WTC11 (cell line): ENCODE results near the gene TNS4. TPM values are rescaled to one million over a fixed set of nuclear protein-coding genes. Genes with fewer than 3 reads are reported as not detected.

Source experiments
- ATAC-seq: fragments of 200-7000 bp; cut with Tn5 transposase; 2 replicates; pipeline ENCODE4 v1.10.0; 2021; ENCODE audit warnings: mild to moderate bottlenecking, moderate library complexity
- CTCF ChIA-PET: fragments of 300-600 bp; sonication (Branson Sonifier 250); formaldehyde crosslinking; loops from one replicate; lab custom pipeline; 2021; ENCODE audit warnings: antibody characterized with exemption; lab: Charles Lee
- POLR2A ChIA-PET: fragments of 350-600 bp; sonication (Branson Sonifier 250); formaldehyde crosslinking; loops from one replicate; lab custom pipeline; 2021; ENCODE audit warnings: antibody characterized with exemption; lab: Charles Lee
- DNase-seq: peaks from one replicate; pipeline ENCODE4 v3.0.0; 2021; ENCODE audit warnings: low spot score
- H3K27ac Mint-ChIP-seq: 2 replicates; pipeline ENCODE4 v1.8.0; 2021; ENCODE audit warnings: mixed read lengths
- H3K27me3 Mint-ChIP-seq: 2 replicates; pipeline ENCODE4 v1.8.0; 2021; ENCODE audit warnings: low read depth, mild to moderate bottlenecking, moderate library complexity, mixed read lengths
- H3K36me3 Mint-ChIP-seq: 2 replicates; pipeline ENCODE4 v1.8.0; 2021; ENCODE audit warnings: mixed read lengths
- H3K4me1 Mint-ChIP-seq: 2 replicates; pipeline ENCODE4 v1.8.0; 2022; ENCODE audit warnings: mixed read lengths
- H3K4me3 Mint-ChIP-seq: 2 replicates; pipeline ENCODE4 v1.8.0; 2021; ENCODE audit warnings: mild to moderate bottlenecking, moderate library complexity, mixed read lengths
- H3K9me3 Mint-ChIP-seq: 2 replicates; pipeline ENCODE4 v1.8.0; 2021; ENCODE audit warnings: mixed read lengths
- ESRRA ChIP-seq: sonication (generic); formaldehyde crosslinking; IDR thresholded peaks from 2 replicates; pipeline ENCODE4 v1.8.1; 2022; ENCODE audit warnings: mild to moderate bottlenecking, missing genetic modification reagents, borderline replicate concordance
- GTF2I ChIP-seq: fragments of 250-450 bp; sonication (Bioruptor Pico); conservative IDR thresholded peaks from 2 replicates; pipeline ENCODE4 v1.4.0; 2021; ENCODE audit warnings: mild to moderate bottlenecking
- JAZF1 ChIP-seq: fragments of 250-450 bp; sonication (Bioruptor Pico); IDR thresholded peaks from 2 replicates; pipeline ENCODE4 v1.9.0; 2021; ENCODE audit warnings: moderate library complexity, mild to moderate bottlenecking, inconsistent platforms
- RELA ChIP-seq: sonication (generic); formaldehyde crosslinking; IDR thresholded peaks from 2 replicates; pipeline ENCODE4 v1.8.1; 2022; ENCODE audit warnings: missing genetic modification reagents, mild to moderate bottlenecking, borderline replicate concordance
- ZNF232 ChIP-seq: sonication (generic); formaldehyde crosslinking; IDR thresholded peaks from 2 replicates; pipeline ENCODE4 v1.8.0; 2022; ENCODE audit warnings: mild to moderate bottlenecking, missing genetic modification reagents
- total RNA-seq: library from RNA; stranded (reverse); gene quantifications from 3 replicates; pipeline ENCODE4 v1.2.3, GENCODE V29; 2021
- TF ChIP-seq, protein P1 (sequence below): sonication (generic); formaldehyde crosslinking; IDR thresholded peaks from 2 replicates; pipeline ENCODE4 v1.8.1; 2022; ENCODE audit warnings: missing genetic modification reagents, borderline replicate concordance
- TF ChIP-seq, protein P2 (sequence below): sonication (generic); formaldehyde crosslinking; conservative IDR thresholded peaks from 2 replicates; pipeline ENCODE4 v1.8.1; 2023; ENCODE audit warnings: mild to moderate bottlenecking, low read depth, missing genetic modification reagents, moderate library complexity
- TF ChIP-seq, protein P3 (sequence below): fragments of 200-600 bp; IDR thresholded peaks from 2 replicates; pipeline ENCODE4 v1.8.0; 2022; ENCODE audit warnings: antibody characterized with exemption
- TF ChIP-seq, protein P4 (sequence below): fragments of 250-450 bp; sonication (Bioruptor Pico); conservative IDR thresholded peaks from 2 replicates; pipeline ENCODE4 v1.9.0; 2021; ENCODE audit warnings: mild to moderate bottlenecking
- TF ChIP-seq, protein P5 (sequence below): sonication (generic); formaldehyde crosslinking; IDR thresholded peaks from 2 replicates; pipeline ENCODE4 v1.8.0; 2022; ENCODE audit warnings: mild to moderate bottlenecking, missing genetic modification reagents
- TF ChIP-seq, protein P6 (sequence below): sonication (generic); formaldehyde crosslinking; IDR thresholded peaks from 2 replicates; pipeline ENCODE4 v1.8.0; 2022; ENCODE audit warnings: mild to moderate bottlenecking, missing genetic modification reagents
- TF ChIP-seq, protein P7 (sequence below): sonication (generic); formaldehyde crosslinking; IDR thresholded peaks from 2 replicates; pipeline ENCODE4 v1.8.1; 2022; ENCODE audit warnings: low read depth, mild to moderate bottlenecking, moderate library complexity, missing genetic modification reagents, borderline replicate concordance

TNS4 gene
- total RNA-seq, 1 experiment from 2014 or later: 0.87 TPM

DNA sequence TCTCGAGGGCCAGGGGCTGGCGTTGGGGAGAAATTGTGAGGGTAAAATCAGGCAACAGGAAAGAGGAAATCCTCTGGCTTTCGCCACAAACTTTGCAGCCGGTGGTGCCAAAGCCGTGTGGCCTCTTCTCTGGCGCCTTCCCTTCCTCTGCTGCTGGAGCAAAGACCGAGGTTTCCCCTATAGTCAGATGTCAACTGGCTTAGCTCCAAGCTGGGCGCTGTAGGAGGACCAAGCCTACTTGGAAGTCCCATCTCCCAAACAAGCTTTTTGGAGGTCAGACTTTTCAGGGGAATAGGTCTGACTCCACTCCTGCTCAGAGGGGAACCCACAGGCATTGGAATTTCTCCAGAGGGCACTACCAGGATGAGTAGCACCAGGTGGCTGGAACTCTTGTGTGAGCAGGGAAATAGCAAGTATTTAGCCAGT, 53.2 kb downstream of the TNS4 start (continued):
- TF ChIP-seq, protein P1, sequence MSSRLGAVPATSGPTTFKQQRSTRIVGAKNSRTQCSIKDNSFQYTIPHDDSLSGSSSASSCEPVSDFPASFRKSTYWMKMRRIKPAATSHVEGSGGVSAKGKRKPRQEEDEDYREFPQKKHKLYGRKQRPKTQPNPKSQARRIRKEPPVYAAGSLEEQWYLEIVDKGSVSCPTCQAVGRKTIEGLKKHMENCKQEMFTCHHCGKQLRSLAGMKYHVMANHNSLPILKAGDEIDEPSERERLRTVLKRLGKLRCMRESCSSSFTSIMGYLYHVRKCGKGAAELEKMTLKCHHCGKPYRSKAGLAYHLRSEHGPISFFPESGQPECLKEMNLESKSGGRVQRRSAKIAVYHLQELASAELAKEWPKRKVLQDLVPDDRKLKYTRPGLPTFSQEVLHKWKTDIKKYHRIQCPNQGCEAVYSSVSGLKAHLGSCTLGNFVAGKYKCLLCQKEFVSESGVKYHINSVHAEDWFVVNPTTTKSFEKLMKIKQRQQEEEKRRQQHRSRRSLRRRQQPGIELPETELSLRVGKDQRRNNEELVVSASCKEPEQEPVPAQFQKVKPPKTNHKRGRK (CRISPR knock-in tag): no peak
- TF ChIP-seq JAZF1: no peak

DNA sequence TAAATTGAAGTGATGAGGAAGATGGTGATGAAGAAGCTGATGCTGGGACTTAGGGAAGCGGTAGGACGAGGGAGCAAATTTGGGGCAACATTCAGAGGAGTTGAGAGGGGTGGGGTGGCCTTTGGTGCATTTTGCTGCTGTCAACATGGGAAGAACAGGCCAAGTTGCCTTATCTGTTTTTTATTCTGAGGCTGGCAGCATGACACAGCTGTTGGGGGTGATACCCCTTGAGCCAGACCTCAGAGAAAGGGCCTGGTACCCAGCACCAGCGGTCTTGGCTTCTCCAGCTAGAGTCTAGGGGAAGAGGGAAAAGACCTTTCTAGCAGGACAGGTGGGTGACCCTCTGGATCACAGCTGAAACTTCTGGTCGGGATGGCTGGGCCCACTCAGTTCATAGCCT, 53.6 kb downstream of the TNS4 start:
- no peak for TF ChIP-seq ZNF232 (CRISPR knock-in tag)
- ChIA-PET CTCF (interaction anchor here (0.9 to 17.3 kb wide), 10 partner anchors 10 to 101 kb away, joined by 3 to 293 read pairs (median 4); partner anchors contain the start of gene TOP2A), POLR2A (no interaction called here)
- Mint-ChIP-seq H3K4me3 (no peak overlapping the region), H3K27me3 (no peaks in the 10 kb centered on the region), H3K9me3 (no peaks in the 10 kb centered on the region), H3K27ac (peak overlapping the region; percentile 20), H3K36me3 (peaks cover 6% of the 10 kb centered on the region; the same call in 1 of the 2 replicates), H3K4me1 (peaks cover 46% of the 10 kb centered on the region)
- DNase-seq (no peak), ATAC-seq (no peak)

DNA sequence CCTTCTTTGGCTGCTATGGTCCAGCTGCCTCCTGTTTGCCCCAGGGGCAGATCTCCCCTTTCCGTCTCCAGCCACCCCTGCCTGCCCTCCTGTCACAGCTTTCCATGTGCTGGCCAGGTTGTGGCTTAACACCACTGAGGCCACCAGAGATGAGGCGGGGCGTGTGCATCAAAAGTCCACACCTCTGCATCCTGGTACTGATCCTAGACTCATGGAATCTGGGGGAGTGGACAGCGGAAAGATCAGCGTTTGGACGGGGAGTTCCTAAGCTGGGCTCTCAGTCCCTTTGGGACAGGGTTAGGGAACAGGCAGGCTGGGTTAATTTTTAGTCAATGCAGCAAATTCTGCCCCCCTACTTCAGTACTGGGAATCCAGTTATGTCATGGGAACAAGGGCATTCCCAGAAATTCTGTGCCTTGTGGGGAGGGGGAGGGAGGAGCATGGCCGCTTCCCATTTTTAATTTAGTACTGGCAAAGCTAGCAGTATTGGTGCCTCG, 54.2 kb downstream of the TNS4 start:
- DNase-seq: no peak
- ATAC-seq: no peak
- H3K9me3 Mint-ChIP-seq: no peaks in the 10 kb centered on the region
- peaks cover 5% of the 10 kb centered on the region for H3K27me3 Mint-ChIP-seq
- H3K36me3 Mint-ChIP-seq: peaks cover 3% of the 10 kb centered on the region; the same call in 1 of the 2 replicates
- H3K27ac Mint-ChIP-seq: no peak overlapping the region
- TF ChIP-seq, protein P2, sequence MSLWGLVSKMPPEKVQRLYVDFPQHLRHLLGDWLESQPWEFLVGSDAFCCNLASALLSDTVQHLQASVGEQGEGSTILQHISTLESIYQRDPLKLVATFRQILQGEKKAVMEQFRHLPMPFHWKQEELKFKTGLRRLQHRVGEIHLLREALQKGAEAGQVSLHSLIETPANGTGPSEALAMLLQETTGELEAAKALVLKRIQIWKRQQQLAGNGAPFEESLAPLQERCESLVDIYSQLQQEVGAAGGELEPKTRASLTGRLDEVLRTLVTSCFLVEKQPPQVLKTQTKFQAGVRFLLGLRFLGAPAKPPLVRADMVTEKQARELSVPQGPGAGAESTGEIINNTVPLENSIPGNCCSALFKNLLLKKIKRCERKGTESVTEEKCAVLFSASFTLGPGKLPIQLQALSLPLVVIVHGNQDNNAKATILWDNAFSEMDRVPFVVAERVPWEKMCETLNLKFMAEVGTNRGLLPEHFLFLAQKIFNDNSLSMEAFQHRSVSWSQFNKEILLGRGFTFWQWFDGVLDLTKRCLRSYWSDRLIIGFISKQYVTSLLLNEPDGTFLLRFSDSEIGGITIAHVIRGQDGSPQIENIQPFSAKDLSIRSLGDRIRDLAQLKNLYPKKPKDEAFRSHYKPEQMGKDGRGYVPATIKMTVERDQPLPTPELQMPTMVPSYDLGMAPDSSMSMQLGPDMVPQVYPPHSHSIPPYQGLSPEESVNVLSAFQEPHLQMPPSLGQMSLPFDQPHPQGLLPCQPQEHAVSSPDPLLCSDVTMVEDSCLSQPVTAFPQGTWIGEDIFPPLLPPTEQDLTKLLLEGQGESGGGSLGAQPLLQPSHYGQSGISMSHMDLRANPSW (CRISPR knock-in tag): no peak
- TF ChIP-seq ZNF232 (CRISPR knock-in tag): no peak
- TF ChIP-seq, protein P3, sequence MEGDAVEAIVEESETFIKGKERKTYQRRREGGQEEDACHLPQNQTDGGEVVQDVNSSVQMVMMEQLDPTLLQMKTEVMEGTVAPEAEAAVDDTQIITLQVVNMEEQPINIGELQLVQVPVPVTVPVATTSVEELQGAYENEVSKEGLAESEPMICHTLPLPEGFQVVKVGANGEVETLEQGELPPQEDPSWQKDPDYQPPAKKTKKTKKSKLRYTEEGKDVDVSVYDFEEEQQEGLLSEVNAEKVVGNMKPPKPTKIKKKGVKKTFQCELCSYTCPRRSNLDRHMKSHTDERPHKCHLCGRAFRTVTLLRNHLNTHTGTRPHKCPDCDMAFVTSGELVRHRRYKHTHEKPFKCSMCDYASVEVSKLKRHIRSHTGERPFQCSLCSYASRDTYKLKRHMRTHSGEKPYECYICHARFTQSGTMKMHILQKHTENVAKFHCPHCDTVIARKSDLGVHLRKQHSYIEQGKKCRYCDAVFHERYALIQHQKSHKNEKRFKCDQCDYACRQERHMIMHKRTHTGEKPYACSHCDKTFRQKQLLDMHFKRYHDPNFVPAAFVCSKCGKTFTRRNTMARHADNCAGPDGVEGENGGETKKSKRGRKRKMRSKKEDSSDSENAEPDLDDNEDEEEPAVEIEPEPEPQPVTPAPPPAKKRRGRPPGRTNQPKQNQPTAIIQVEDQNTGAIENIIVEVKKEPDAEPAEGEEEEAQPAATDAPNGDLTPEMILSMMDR: no peak
- TF ChIP-seq, protein P4, sequence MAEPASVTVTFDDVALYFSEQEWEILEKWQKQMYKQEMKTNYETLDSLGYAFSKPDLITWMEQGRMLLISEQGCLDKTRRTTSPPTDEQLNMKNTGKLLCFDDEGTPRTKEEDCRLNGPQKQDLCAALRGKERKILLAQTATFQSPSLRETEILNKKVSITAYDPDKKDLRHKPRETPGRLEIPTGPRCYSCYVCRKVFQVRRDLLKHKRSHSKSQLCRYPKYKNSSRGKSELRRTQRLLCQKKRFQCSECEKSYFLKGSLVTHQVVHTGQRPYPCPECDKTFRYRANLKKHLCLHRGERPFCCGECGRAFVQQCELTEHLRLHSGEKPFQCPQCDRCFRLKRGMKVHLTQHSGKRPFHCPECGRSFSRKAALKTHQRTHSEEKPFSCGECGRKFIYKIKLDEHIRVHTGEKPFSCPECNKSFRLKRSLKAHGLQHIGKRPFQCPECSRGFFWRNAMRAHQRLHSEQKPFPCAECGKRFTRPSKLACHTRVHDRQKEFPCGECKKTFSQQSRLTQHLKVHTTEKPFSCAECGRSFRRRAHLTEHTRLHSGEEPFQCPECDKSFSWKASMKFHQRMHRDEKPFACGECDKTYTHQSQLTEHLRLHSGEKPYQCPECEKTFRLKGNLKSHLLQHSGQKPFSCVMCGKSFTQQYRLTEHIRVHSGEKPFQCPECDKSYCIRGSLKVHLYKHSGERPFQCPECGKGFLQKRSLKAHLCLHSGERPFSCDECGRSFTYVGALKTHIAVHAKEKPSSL (CRISPR knock-in tag): no peak
- TF ChIP-seq, protein P5, sequence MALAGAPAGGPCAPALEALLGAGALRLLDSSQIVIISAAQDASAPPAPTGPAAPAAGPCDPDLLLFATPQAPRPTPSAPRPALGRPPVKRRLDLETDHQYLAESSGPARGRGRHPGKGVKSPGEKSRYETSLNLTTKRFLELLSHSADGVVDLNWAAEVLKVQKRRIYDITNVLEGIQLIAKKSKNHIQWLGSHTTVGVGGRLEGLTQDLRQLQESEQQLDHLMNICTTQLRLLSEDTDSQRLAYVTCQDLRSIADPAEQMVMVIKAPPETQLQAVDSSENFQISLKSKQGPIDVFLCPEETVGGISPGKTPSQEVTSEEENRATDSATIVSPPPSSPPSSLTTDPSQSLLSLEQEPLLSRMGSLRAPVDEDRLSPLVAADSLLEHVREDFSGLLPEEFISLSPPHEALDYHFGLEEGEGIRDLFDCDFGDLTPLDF: no peak
- TF ChIP-seq GTF2I: no peak
- TF ChIP-seq, protein P6, sequence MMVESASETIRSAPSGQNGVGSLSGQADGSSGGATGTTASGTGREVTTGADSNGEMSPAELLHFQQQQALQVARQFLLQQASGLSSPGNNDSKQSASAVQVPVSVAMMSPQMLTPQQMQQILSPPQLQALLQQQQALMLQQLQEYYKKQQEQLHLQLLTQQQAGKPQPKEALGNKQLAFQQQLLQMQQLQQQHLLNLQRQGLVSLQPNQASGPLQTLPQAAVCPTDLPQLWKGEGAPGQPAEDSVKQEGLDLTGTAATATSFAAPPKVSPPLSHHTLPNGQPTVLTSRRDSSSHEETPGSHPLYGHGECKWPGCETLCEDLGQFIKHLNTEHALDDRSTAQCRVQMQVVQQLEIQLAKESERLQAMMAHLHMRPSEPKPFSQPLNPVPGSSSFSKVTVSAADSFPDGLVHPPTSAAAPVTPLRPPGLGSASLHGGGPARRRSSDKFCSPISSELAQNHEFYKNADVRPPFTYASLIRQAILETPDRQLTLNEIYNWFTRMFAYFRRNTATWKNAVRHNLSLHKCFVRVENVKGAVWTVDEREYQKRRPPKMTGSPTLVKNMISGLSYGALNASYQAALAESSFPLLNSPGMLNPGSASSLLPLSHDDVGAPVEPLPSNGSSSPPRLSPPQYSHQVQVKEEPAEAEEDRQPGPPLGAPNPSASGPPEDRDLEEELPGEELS (CRISPR knock-in tag): no peak
- TF ChIP-seq, protein P1 (CRISPR knock-in tag): no peak
- TF ChIP-seq ESRRA (CRISPR knock-in tag): no peak
- TF ChIP-seq, protein P7, sequence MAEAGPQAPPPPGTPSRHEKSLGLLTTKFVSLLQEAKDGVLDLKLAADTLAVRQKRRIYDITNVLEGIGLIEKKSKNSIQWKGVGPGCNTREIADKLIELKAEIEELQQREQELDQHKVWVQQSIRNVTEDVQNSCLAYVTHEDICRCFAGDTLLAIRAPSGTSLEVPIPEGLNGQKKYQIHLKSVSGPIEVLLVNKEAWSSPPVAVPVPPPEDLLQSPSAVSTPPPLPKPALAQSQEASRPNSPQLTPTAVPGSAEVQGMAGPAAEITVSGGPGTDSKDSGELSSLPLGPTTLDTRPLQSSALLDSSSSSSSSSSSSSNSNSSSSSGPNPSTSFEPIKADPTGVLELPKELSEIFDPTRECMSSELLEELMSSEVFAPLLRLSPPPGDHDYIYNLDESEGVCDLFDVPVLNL: no peak
- no peak for TF ChIP-seq RELA (CRISPR knock-in tag)
- TF ChIP-seq, all 79 proteins: peak for 0
- ChIA-PET POLR2A (no interaction called here), CTCF (interaction anchor here (0.6 to 17.3 kb wide), 13 partner anchors 11 to 113 kb away, joined by 3 to 293 read pairs (median 4); partner anchors contain the start of gene TOP2A)
- no peak overlapping the region for H3K4me3 Mint-ChIP-seq
- H3K4me1 Mint-ChIP-seq: peaks cover 48% of the 10 kb centered on the region
